ENCODE data around the gene LRRC51.
"Not testable (repeated sequence)": the region's sequence is repeated elsewhere in the genome, so short reads cannot be mapped to it uniquely, and the experiment has no call there.

LRRC51 gene

DNA sequence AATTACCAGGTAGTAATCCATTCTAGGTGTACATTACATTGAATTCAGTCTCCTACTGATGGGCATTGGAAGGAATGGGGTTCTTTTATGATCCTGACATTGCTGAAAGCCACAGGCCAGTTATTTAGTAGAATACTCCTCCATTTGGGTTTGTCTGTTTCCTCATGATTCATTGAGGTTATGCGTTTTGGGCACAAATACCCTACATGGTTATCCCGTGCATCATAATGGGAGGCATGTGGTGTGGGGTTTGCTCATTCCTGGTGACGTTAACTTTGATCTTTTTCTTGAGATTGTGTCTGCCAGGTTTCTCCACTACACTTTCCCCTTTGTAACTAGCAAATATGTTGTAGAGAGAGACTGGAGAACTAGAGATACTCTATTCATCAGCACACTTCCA is 60.4 kb downstream of the LRRC51 start:
- DNase-seq (ENCODE audit: low spot score): no peak

- DNase-seq (ENCODE audit: low spot score): not testable (repeated sequence)
Observed at GRCh38 chr11:72142086-72142485, 61.4 kb downstream of the LRRC51 start.

DNA sequence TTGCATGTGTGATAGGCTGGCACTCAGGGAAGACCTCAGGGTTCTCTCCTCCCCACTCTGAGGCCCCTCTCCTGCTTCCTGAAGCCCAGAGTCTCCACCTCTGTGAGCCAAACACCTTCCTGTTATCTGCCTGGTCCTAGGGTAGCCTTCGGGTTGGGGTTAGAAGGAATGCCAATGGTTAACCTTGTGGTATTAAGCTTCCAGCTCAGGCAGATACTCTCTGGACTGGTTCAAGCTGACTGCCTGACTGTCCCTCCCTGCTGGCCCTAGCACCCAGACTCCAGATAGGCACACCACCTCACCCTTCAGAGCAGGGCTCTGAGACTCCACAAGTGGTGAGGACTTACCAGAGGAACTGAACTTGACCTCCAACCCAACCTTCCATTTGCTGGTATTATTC is 61.9 kb downstream of the LRRC51 start:
- not testable (repeated sequence) for DNase-seq (ENCODE audit: low spot score)

DNA sequence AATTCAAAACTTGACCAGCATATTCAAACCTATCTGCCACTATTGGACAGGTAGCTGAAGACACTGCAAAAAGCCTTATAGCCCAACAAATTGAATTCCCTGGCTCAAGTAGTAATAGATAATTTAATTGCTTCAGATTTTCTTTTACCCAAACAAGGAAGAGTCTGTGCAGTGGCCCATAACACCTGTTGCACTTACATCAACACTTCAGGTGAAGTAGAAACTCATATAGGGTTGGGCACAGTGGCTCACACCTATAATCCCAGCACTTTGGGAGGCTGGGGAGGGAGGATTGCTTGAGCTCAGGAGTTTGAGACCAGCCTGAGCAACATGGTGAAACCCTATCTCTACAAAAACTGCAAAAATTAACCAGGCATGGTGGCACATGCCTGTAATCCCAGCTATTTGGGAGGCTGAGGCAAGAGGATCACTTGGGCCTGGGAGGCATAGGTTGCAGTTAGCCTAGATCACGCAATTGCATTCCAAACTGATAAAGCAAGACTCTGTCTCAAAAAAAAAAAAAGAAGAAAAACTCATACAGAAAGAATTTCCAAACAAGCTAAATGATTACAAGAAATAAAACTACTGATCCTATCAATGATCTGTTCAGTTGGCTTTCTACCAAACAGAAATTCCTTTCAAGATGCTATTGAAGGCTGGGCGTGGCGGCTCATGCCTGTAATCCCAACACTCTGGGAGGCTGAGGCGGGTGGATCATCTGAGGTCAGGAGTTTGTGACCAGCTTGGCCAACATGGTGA is 64.3 kb downstream of the LRRC51 start:
- no peak for DNase-seq (ENCODE audit: low spot score)
